ENCODE results near the gene CRMP1.

DNA sequence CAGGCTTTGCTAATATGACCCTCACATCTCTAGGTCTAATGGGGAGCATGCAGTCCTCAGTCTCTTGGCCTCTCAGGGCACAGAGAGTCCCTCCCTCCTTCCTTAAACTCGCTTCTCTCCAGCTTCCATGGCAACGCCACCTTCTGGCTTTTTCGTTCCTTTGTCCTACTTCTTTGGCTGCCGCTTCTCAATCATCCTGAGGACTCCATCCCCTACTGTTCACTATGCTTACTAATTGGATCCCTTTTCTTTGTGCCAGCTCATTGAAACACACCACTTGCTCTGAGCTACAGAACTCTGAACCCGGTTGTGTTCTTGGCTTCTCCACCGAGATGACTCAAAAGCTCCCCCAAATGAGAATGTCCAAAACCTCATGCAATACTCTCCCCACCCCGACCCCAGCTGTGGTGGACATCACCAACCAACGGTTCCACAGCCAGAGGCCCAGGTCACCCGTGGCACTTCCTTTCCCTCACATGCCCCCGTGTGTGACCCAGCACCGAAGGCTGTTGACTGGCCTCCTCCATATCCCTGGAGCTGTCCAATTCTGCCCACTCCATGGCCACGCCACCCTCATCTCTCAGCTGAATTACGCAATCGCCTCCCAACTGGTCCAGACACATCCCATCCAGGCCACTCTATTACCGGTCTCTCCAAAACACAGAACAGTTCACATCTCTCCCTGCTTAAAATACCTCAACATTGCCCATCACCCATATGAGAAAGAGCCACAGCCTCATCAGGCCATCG, 34.7 kb downstream of the CRMP1 start:
- TF ChIP-seq TAF1 (IDR thresholded peaks at IDR 0.05; ENCODE audit: borderline replicate concordance, insufficient read depth, low read length) (no peak), POLR2AphosphoS5 (IDR thresholded peaks at IDR 0.05; ENCODE audit: low read depth, low read length) (no peak), SIN3A (IDR thresholded peaks at IDR 0.05; ENCODE audit: borderline replicate concordance, insufficient read depth, low read length) (no peak)
- TF ChIP-seq, protein P1, sequence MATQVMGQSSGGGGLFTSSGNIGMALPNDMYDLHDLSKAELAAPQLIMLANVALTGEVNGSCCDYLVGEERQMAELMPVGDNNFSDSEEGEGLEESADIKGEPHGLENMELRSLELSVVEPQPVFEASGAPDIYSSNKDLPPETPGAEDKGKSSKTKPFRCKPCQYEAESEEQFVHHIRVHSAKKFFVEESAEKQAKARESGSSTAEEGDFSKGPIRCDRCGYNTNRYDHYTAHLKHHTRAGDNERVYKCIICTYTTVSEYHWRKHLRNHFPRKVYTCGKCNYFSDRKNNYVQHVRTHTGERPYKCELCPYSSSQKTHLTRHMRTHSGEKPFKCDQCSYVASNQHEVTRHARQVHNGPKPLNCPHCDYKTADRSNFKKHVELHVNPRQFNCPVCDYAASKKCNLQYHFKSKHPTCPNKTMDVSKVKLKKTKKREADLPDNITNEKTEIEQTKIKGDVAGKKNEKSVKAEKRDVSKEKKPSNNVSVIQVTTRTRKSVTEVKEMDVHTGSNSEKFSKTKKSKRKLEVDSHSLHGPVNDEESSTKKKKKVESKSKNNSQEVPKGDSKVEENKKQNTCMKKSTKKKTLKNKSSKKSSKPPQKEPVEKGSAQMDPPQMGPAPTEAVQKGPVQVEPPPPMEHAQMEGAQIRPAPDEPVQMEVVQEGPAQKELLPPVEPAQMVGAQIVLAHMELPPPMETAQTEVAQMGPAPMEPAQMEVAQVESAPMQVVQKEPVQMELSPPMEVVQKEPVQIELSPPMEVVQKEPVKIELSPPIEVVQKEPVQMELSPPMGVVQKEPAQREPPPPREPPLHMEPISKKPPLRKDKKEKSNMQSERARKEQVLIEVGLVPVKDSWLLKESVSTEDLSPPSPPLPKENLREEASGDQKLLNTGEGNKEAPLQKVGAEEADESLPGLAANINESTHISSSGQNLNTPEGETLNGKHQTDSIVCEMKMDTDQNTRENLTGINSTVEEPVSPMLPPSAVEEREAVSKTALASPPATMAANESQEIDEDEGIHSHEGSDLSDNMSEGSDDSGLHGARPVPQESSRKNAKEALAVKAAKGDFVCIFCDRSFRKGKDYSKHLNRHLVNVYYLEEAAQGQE (IDR thresholded peaks at IDR 0.05; ENCODE audit: insufficient read depth in 1 of 2, low read depth in 2 of 2, low read length in 2 of 2) = no peak
